DND-41 (cell line): ENCODE measurements around the gene ANO8.

Experiments used
- ATAC-seq: fragments of 200-7000 bp; cut with Tn5 transposase; 3 replicates; pipeline ENCODE4 v1.9.1; 2021; ENCODE audit warnings: low read depth; ENCODE audit not compliant: insufficient read depth
- DNase-seq: peaks from one replicate; pipeline ENCODE4 v3.0.0-alpha.2; 2020
- H2AFZ ChIP-seq: 2 replicates; pipeline ENCODE4 v1.6.0; 2012; ENCODE audit warnings: low read depth, low read length
- H3K27ac ChIP-seq: 2 replicates; pipeline ENCODE4 v1.5.1; 2012; ENCODE audit warnings: low read length, inconsistent platforms
- H3K27me3 ChIP-seq: fragments of 200-600 bp; sonication (generic); 2 replicates; pipeline ENCODE4 v1.6.0; 2012; ENCODE audit warnings: low read length, mild to moderate bottlenecking, inconsistent platforms; ENCODE audit not compliant: insufficient read depth, poor library complexity
- H3K36me3 ChIP-seq: 2 replicates; pipeline ENCODE4 v1.5.1; 2012; ENCODE audit warnings: low read length, inconsistent platforms; ENCODE audit not compliant: insufficient read depth
- H3K4me1 ChIP-seq: 2 replicates; pipeline ENCODE4 v1.5.1; 2012; ENCODE audit warnings: mild to moderate bottlenecking, low read length; ENCODE audit not compliant: insufficient read depth
- H3K4me2 ChIP-seq: 2 replicates; pipeline ENCODE4 v1.6.0; 2012; ENCODE audit warnings: mild to moderate bottlenecking, moderate library complexity, low read length, inconsistent platforms; ENCODE audit not compliant: insufficient read depth
- H3K4me3 ChIP-seq, 2 experiments: fragments of 200-600 bp in 1 of 2; shearing (Covaris generic) in 1 of 2; 2 replicates each; pipeline ENCODE4 v1.5.1; 2012 to 2016; ENCODE audit warnings: inconsistent platforms in 2 of 2, low read length in 2 of 2, mild to moderate bottlenecking in 2 of 2, low read depth in 1 of 2, moderate library complexity in 1 of 2
- H3K79me2 ChIP-seq: 2 replicates; pipeline ENCODE4 v1.6.0; 2012; ENCODE audit warnings: low read length, inconsistent platforms; ENCODE audit not compliant: insufficient read depth
- H3K9ac ChIP-seq: 2 replicates; pipeline ENCODE4 v1.6.0; 2012; ENCODE audit warnings: low read depth, mild to moderate bottlenecking, inconsistent platforms, low read length, moderate library complexity
- H3K9me3 ChIP-seq: 2 replicates; pipeline ENCODE4 v1.5.1; 2012; ENCODE audit warnings: low read length, moderate library complexity, mild to moderate bottlenecking, inconsistent platforms; ENCODE audit not compliant: insufficient read depth, severe bottlenecking
- H4K20me1 ChIP-seq: 2 replicates; pipeline ENCODE4 v1.6.0; 2012; ENCODE audit warnings: low read length; ENCODE audit not compliant: insufficient read depth
- EZH2 ChIP-seq: IDR thresholded peaks from 3 replicates; pipeline ENCODE4 v1.6.1; 2012; ENCODE audit warnings: borderline replicate concordance, low read depth, mild to moderate bottlenecking, moderate library complexity, low read length, inconsistent platforms; ENCODE audit not compliant: severe bottlenecking
- TF ChIP-seq, protein P1 (sequence below): IDR thresholded peaks from 2 replicates; pipeline ENCODE4 v1.5.1; 2012; ENCODE audit warnings: borderline replicate concordance, low read length, moderate library complexity, mild to moderate bottlenecking; ENCODE audit not compliant: poor library complexity, severe bottlenecking; ENCODE audit errors: extremely low read depth

ANO8 gene

GRCh38 chr19:17379221-17379631 lies 44.6 kb upstream of the ANO8 start:
- Histone ChIP-seq H3K4me2 (no peak overlapping the region), H3K4me3 (no peak overlapping the region), H2AFZ (no peak overlapping the region), H3K27me3 (no peaks in the 10 kb centered on the region), H4K20me1 (no peaks in the 10 kb centered on the region), H3K9ac (no peak overlapping the region), H3K79me2 (no peaks in the 10 kb centered on the region), H3K4me1 (peaks cover 16% of the 10 kb centered on the region), H3K27ac (no peak overlapping the region), H3K36me3 (no peaks in the 10 kb centered on the region), H3K9me3 (no peaks in the 10 kb centered on the region)
- ATAC-seq (peak; percentile 44; the same call in 1 of the 3 replicates), DNase-seq (peak; percentile 32)
- no peak for TF ChIP-seq EZH2
- TF ChIP-seq, protein P1, sequence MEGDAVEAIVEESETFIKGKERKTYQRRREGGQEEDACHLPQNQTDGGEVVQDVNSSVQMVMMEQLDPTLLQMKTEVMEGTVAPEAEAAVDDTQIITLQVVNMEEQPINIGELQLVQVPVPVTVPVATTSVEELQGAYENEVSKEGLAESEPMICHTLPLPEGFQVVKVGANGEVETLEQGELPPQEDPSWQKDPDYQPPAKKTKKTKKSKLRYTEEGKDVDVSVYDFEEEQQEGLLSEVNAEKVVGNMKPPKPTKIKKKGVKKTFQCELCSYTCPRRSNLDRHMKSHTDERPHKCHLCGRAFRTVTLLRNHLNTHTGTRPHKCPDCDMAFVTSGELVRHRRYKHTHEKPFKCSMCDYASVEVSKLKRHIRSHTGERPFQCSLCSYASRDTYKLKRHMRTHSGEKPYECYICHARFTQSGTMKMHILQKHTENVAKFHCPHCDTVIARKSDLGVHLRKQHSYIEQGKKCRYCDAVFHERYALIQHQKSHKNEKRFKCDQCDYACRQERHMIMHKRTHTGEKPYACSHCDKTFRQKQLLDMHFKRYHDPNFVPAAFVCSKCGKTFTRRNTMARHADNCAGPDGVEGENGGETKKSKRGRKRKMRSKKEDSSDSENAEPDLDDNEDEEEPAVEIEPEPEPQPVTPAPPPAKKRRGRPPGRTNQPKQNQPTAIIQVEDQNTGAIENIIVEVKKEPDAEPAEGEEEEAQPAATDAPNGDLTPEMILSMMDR, result no peak

DNA sequence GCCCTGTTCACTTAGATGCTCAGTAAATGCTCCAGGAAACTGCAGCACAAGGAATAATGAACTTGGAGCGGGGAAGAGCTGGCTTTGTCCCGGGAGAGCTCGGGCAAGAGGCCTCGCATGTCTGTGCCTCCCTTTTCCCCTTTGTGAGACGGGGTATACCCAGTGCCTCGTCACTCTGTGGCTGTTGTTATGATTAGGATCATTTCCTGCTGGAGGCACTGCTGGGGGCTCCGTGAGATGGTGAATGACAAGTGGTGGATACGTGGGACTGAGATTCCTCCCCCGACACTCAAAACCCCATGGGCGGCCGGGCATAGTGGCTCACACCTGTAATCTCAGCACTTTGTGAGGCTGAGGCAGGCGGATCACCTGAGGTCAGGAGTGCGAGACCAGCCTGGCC lies 43.6 kb upstream of the ANO8 start:
- Histone ChIP-seq H2AFZ (no peak overlapping the region), H3K4me3 (no peak overlapping the region), H3K27me3 (no peaks in the 10 kb centered on the region), H3K4me1 (peaks cover 12% of the 10 kb centered on the region), H4K20me1 (no peaks in the 10 kb centered on the region), H3K27ac (no peak overlapping the region), H3K9me3 (no peaks in the 10 kb centered on the region), H3K9ac (no peak overlapping the region), H3K36me3 (no peaks in the 10 kb centered on the region), H3K79me2 (no peaks in the 10 kb centered on the region), H3K4me2 (no peak overlapping the region)
- DNase-seq, result no peak
- TF ChIP-seq EZH2, result no peak
- TF ChIP-seq, protein P1, result no peak
- no peak for ATAC-seq

DNA sequence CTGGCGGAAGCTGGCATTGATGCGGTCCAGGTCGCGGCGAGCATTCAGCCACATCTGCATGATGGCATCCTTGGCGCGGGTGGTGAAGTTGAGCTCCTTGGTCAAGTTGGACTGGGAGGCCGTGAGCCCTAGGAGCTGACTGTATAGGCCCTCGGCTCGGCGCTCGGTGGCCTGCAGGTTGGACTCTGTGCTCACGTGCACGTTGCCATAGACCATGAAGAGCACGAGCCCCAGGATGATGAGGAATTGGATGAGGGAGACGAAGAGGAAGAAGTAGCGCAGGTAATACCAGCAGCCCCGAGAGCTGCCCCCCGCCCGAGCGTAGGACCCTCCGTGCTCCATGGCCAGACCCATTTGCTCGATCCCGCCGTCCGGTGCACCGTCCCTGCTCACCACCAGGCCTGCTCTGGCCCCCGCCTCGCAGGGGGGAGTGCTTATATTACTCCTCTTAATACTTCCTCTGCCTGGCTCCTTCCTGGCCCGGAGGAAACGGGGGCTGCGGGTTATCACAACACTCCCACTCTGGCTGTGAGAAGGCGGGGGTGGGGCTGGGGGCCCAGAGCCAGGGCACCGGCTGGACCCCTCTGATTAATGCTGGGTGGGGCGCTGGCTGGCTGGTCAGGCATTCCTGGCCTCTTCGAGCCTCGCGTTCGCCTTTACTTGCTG lies 42.4 kb upstream of the ANO8 start, which contains the start of gene PLVAP:
TSS of gene PLVAP (minus strand) at position 408 of the 666 bp plus-strand sequence. CDS start at position 354, 54 bp downstream.
- Histone ChIP-seq H3K4me1 (no peaks in the 10 kb centered on the region), H3K9me3 (no peaks in the 10 kb centered on the region), H3K79me2 (no peaks in the 10 kb centered on the region), H3K4me2 (no peak within 1 kb of the TSS), H3K36me3 (no peaks in the 10 kb centered on the region), H3K27me3 (no peaks in the 10 kb centered on the region), H3K4me3 (no peak within 1 kb of the TSS), H4K20me1 (no peaks in the 10 kb centered on the region), H3K9ac (no peak within 1 kb of the TSS), H3K27ac (no peak within 1 kb of the TSS), H2AFZ (no peak within 1 kb of the TSS)
- ATAC-seq (no peak), DNase-seq (no peak)
- TF ChIP-seq EZH2, result no peak
- TF ChIP-seq, protein P1, result no peak
